Colonic mucosa (tissue), 4 donors: ENCODE measurements around the gene PHLPP2. TPM values are rescaled to one million over a fixed set of nuclear protein-coding genes. Genes with fewer than 3 reads are reported as not detected.

Experiments used
- DNase-seq: peaks from one replicate; pipeline ENCODE4 v3.0.0-alpha.2; 2020
- H3K27ac ChIP-seq: fragments of 200-600 bp; one replicate; pipeline ENCODE4 v1.8.0; 2021
- H3K27me3 ChIP-seq: fragments of 200-600 bp; one replicate; pipeline ENCODE4 v1.8.0; 2021
- H3K36me3 ChIP-seq: fragments of 200-600 bp; one replicate; pipeline ENCODE4 v1.8.0; 2021
- H3K4me1 ChIP-seq: fragments of 200-600 bp; one replicate; pipeline ENCODE4 v1.8.0; 2021; ENCODE audit warnings: mild to moderate bottlenecking
- H3K4me3 ChIP-seq: fragments of 200-600 bp; one replicate; pipeline ENCODE4 v1.8.0; 2021
- H3K9ac ChIP-seq, 2 donors: one replicate each; pipeline ENCODE4 v1.7.0; 2013; ENCODE audit warnings: control low read depth in 2 of 2, low read depth in 2 of 2, low read length in 2 of 2
- H3K9me3 ChIP-seq: fragments of 200-600 bp; one replicate; pipeline ENCODE4 v1.8.0; 2021
- intact Hi-C: fragments of 100-400 bp; cut with DNase I; formaldehyde crosslinking; loops from one replicate; pipeline ENCODE4 v1.14.1; 2022
- total RNA-seq, 2 donors: library from RNA; stranded (reverse); fragmentation: NEBNext Ultra II Directional in 1 of 2; extraction: Animal tissue kit (Norgen Biotek cat#: 25700) in 1 of 2; gene quantifications; one replicate each; pipeline ENCODE4 v1.2.1, GENCODE V29; 2021
- TF ChIP-seq, protein P1 (sequence below): fragments of 200-600 bp; IDR thresholded peaks from one replicate; pipeline ENCODE4 v1.8.0; 2022; ENCODE audit warnings: antibody characterized with exemption, mild to moderate bottlenecking
- donor health status: healthy.
- donor health status: DM: no; HTN: no; CAD: no.
- donor health status: DM: no; HTN: no; CAD: no.

Gene PHLPP2
- total RNA-seq, 2 donors from 2014 or later, result 23.5 to 53.1 TPM

DNA sequence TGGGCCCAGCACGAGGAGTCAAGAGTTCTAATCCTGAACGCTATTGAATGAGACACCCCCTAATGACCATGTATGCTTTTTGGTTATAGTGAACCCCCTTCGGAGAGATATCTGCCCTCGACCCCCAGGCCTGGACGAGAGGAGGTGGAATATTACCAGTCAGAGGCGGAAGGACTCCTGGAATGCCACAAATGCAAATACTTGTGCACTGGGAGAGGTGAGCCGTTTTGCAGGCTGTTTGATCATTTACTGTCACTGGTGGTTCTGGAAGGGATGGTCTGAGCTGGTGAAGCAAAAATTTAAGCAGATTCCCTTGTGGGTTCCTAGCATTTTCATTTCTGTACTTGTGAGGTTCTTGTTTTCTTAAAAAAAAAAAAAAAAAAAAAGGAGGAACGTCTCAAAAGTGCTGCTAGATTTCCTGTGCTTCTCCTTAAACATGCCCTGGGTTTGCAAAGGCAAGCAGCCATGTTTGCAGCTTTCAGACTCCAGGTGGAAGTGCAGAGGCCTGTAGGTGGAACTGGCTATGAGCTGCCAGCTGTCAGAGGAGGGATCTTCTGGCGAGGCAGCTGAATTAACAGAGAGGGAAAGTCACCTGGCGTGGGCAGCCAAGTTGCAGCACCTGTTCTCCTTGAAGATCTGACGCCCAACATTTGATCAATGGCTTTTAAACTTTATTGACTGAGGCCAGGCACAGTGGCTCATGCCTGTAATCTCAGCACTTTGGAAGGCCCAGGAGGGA lies 95.1 kb downstream of the PHLPP2 start:
- Histone ChIP-seq H3K4me3 (no peak overlapping the region), H3K27me3 (peaks cover 10% of the 10 kb centered on the region), H3K9me3 (no peaks in the 10 kb centered on the region), H3K27ac (no peak overlapping the region), H3K36me3 (no peaks in the 10 kb centered on the region), H3K9ac (peak overlapping the region in 1 of 2 donors; percentile 28), H3K4me1 (no peaks in the 10 kb centered on the region)
- TF ChIP-seq, protein P1, sequence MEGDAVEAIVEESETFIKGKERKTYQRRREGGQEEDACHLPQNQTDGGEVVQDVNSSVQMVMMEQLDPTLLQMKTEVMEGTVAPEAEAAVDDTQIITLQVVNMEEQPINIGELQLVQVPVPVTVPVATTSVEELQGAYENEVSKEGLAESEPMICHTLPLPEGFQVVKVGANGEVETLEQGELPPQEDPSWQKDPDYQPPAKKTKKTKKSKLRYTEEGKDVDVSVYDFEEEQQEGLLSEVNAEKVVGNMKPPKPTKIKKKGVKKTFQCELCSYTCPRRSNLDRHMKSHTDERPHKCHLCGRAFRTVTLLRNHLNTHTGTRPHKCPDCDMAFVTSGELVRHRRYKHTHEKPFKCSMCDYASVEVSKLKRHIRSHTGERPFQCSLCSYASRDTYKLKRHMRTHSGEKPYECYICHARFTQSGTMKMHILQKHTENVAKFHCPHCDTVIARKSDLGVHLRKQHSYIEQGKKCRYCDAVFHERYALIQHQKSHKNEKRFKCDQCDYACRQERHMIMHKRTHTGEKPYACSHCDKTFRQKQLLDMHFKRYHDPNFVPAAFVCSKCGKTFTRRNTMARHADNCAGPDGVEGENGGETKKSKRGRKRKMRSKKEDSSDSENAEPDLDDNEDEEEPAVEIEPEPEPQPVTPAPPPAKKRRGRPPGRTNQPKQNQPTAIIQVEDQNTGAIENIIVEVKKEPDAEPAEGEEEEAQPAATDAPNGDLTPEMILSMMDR, result no peak
- DNase-seq, result peak; percentile 45
- intact Hi-C loops, result loop anchor here (2.0 to 5.0 kb wide), 2 partner anchors 17 to 113 kb away; no protein-coding TSS in a partner anchor

DNA sequence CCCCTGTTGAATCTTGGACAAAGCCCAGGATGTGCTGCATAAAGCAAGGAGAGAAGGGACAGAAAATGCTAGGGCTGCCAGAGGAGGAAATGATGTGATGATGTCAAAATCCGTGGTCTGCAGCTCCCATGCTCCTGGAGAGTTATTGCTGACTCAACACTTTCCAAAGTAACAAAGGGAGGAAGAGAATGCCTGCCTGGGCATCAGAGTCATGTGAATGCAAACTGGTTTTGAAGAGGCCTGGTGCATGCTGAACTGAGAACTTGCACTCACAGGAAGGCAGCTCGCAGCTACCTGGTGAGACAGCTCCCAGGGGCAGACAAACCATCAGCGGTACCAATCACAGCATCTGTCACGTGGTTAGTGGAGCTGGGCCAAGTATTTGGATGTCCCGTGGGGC lies 95.7 kb downstream of the PHLPP2 start:
- Histone ChIP-seq H3K9ac (peak overlapping the region in 1 of 2 donors; percentile 28), H3K27ac (no peak overlapping the region), H3K4me3 (no peak overlapping the region), H3K27me3 (peaks cover 10% of the 10 kb centered on the region), H3K36me3 (no peaks in the 10 kb centered on the region), H3K4me1 (no peaks in the 10 kb centered on the region), H3K9me3 (no peaks in the 10 kb centered on the region)
- TF ChIP-seq, protein P1, result no peak
- intact Hi-C loops, result loop anchor here (5.0 kb wide), 1 partner anchor 113 kb away; no protein-coding TSS in a partner anchor
- DNase-seq, result no peak

DNA sequence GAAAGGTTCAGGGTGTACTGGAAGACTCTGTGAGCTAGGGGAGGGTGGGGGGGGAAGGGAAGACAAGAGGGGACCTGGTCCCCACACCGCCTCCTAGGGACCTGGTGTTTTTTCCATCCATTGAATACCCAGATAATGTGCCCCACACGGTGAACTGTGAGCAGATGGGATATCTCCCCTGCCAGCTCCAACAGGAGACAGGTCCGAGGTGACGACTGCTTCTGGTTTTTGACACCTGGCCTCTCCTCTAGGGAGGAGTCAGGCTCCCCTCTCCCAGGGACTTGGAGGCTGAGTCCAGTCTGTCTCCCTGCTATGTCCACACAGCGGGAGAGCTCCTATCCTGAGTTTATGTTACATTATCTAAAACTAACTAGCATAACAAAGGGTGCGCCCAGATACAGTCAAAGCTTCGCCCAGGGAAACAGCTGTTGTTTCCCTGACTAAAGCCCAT lies 96.7 kb downstream of the PHLPP2 start:
- H3K27ac ChIP-seq, result peak overlapping the region; percentile 83
- H3K36me3 ChIP-seq, result no peaks in the 10 kb centered on the region
- H3K9me3 ChIP-seq, result no peaks in the 10 kb centered on the region
- intact Hi-C loops, result loop anchor here (5.0 kb wide), 1 partner anchor 115 kb away; no protein-coding TSS in a partner anchor
- peak; percentile 49 for DNase-seq
- peaks cover 10% of the 10 kb centered on the region for H3K27me3 ChIP-seq
- H3K9ac ChIP-seq, result peak overlapping the region in 1 of 2 donors; percentile 87
- H3K4me1 ChIP-seq, result no peaks in the 10 kb centered on the region
- H3K4me3 ChIP-seq, result peak overlapping the region; percentile 77
- TF ChIP-seq, protein P1, result no peak

DNA sequence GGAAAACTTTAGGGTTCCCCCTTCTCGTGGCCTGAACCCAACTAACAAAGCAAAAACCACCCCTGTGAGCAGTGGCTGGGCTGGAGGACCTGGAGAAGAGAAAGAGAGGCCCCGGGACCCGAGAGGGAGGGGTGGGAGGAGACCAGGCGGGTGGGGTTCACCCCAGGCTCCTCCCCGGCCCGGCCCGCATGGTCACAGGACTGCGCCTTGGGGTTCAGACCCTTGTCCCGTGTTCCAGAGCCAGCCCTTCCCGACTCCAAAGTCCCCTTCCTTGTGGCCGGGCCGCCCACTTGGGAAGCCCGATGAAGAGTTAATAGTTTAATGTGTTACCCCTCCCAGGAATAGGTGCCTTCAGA lies 97.7 kb downstream of the PHLPP2 start:
- peak overlapping the region; percentile 87 to 88 for H3K9ac ChIP-seq
- no peaks in the 10 kb centered on the region for H3K36me3 ChIP-seq
- peak; percentile 92 for DNase-seq
- peak overlapping the region; percentile 77 for H3K4me3 ChIP-seq
- H3K27me3 ChIP-seq, result peaks cover 10% of the 10 kb centered on the region
- peak overlapping the region; percentile 83 for H3K27ac ChIP-seq
- TF ChIP-seq, protein P1, result no peak
- intact Hi-C loops, result loop anchor here (5.0 kb wide), 1 partner anchor 115 kb away; no protein-coding TSS in a partner anchor
- H3K9me3 ChIP-seq, result no peaks in the 10 kb centered on the region
- H3K4me1 ChIP-seq, result no peaks in the 10 kb centered on the region

DNA sequence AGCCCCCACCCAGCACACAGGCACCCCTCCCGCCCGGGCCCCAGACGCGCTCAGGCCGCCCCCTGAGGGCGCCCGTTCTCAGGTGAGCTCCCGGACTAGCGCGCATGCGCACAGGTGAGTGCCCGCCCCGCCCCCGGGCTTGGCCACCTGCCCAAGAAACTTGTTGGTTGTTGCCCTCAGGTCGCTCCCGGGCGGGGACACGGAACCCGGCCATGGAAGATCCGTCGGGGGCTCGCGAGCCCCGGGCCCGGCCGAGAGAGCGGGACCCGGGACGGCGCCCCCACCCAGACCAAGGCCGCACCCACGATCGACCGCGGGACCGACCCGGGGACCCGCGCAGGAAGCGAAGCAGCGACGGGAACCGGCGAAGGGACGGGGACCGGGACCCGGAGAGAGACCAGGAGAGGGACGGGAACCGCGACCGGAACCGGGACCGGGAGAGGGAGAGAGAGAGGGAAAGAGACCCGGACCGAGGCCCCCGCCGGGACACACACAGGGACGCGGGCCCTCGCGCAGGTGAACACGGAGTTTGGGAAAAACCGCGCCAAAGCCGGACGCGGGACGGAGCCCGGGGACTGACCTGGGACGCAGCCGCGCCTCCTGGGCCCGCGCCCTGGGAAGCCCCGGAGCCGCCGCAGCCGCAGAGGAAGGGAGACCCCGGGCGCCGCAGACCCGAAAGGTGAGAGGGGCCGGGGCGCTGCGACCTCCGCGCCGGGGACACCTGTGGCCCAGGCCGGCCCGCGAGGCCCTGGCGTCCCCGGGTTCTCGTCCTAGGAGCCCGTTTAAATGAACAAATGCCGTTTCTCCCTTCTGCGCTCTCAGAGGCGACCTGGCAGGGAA lies 98.3 kb downstream of the PHLPP2 start, which contains the start of gene MARVELD3:
TSS of gene MARVELD3 (plus strand) at position 167 of the 840 bp plus-strand sequence. CDS start at position 213, 46 bp downstream.
- intact Hi-C loops, result loop anchor here (5.0 kb wide), 1 partner anchor 116 kb away; no protein-coding TSS in a partner anchor
- Histone ChIP-seq H3K4me1 (no peaks in the 10 kb centered on the region), H3K27me3 (peaks cover 10% of the 10 kb centered on the region), H3K9me3 (no peaks in the 10 kb centered on the region), H3K4me3 (peak within 1 kb of the TSS; percentile 77), H3K27ac (peak within 1 kb of the TSS; percentile 83), H3K9ac (peak within 1 kb of the TSS; percentile 87 to 88), H3K36me3 (no peaks in the 10 kb centered on the region)
- peak; percentile 93 for DNase-seq
- TF ChIP-seq, protein P1, result no peak
